ENCODE results near the gene GNGT1.

- no peak for TF ChIP-seq CTCF (IDR thresholded peaks at IDR 0.05 in 8 of 11, conservative IDR thresholded peaks at IDR 0.05 in 3 of 11)
- TF ChIP-seq POLR2AphosphoS5 (IDR thresholded peaks at IDR 0.05), result no peak
Measured at GRCh38 chr7:93894966-93895640, 11.3 kb upstream of the GNGT1 start.

All from spleen (tissue), 7 donors.